G401 (cell line): Measurements from ENCODE around the gene OR52E2. TPM values are rescaled to one million over a fixed set of nuclear protein-coding genes. Genes with fewer than 3 reads are reported as not detected.
"Not testable (repeated sequence)": the region's sequence is repeated elsewhere in the genome, so short reads cannot be mapped to it uniquely, and the experiment has no call there.

ENCODE experiments used
- DNase-seq: peaks from one replicate; pipeline ENCODE4 v3.0.0-alpha.2; 2015; ENCODE audit warnings: low spot score
- in situ Hi-C: cut with HindIII; loops from 2 replicates; pipeline ENCODE4 v1.10.0; 2016; ENCODE audit warnings: low sequenced_read_pairs, mixed read lengths
- total RNA-seq: library from RNA; depleted of rRNA; stranded (reverse); fragments of >200 nt; shearing (Covaris generic); gene quantifications from 2 replicates; pipeline ENCODE4 v1.2.3, GENCODE V29; 2014; rRNA removed

OR52E2 gene
- not detected in 2 replicates for total RNA-seq

DNA sequence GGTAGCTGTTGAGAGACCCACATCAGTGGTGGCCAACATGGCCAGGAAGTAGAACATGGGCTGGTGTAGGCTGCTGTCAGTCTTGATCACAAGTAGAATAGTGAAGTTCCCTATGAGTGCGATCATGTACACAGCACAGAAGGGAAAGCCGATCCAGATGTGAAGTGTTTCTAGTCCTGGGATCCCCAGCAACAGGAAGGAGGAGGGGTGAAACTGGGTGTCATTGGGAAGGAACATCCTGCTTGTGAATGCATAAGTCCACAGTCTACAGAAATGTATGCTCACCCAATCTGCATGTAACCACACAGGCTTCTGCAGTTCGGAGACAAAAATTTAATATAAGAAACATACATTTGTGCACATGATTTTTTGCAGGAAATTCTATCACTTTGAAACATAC, at the start of gene OR52E2:
TSS of gene OR52E2 (minus strand) at position 237 of the 400 bp plus-strand sequence. CDS start at position 237, 0 bp downstream.
- no peak for DNase-seq
- in situ Hi-C loops, result no loop called here

DNA sequence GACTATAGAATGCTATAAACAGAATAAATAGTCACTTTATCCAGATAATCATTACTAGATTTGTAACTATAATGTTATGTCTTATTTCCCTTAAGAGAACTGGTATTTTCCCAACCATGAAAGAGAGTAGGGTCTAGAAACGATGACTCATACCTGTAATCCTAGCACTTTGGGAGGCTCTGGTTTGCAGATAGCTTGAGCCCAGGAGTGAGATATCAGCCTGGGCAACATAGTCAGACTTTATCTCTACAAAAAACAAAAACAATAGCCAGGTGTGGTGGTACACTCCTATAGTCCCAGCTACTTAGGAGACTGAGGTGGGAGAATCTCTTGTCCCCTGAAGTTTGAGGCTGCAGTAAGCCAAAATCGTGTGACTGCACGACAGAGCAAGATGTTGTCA, 47.9 kb upstream of the OR52E2 start:
- in situ Hi-C loops, result no loop called here
- no peak for DNase-seq

DNA sequence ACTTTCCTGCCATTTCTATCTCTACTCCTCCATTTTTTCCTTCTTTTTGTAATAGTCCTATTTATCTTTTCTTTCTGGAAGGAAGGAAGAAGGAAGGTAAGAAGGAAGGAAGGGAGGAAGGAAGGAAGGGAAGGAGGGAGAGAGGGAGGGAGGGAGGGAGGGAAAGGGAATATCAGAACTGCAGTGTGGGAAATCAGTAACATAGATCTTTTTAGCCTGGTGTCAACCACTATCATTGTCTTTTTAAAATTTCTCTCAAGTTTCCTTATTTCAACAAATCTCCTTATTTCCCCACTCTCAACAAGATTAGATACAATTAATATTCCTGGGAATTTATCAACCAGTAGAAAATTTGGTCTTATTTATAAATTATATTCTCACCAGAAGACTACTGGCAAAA, 43.6 kb upstream of the OR52E2 start:
- in situ Hi-C loops, result no loop called here
- no peak for DNase-seq

DNA sequence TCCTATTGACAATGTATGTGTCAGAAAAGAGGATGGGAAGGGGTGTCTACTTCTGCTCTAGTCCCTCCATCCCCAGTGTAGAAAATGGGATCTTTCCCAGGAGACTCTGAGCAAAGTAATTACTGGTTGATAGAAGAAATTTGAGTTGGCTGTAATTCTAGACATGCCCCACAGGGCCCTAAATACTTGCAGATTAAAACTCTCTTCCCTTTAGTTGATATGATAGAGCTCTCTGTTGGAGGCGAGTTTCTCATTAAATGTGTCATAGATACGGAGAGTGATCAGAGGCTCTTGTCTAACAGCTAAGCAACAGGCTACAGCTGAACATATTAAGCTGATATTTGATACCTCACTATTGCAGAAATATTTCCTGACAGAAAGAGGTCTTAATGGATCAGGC, 42.8 kb upstream of the OR52E2 start:
- in situ Hi-C loops, result no loop called here
- DNase-seq, result no peak

DNA sequence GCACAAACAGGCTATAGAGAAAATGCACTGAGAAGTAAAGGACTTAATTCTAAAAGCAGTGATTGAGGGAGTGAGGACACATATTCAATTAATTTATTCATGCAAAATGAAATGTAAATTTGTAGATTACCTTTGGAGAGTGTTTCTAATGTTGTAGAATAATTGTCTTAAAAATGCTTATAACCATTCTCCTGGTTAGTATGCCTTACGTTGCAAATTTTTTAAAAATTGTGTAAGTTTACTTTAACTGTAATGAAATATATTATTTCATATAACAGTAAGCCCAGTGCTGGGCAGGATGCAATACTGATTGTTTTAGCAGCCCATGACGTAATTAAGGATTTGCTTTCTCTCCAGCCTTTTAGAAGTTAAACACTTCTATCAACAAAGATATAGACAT, 36.6 kb upstream of the OR52E2 start:
- in situ Hi-C loops, result no loop called here

DNA sequence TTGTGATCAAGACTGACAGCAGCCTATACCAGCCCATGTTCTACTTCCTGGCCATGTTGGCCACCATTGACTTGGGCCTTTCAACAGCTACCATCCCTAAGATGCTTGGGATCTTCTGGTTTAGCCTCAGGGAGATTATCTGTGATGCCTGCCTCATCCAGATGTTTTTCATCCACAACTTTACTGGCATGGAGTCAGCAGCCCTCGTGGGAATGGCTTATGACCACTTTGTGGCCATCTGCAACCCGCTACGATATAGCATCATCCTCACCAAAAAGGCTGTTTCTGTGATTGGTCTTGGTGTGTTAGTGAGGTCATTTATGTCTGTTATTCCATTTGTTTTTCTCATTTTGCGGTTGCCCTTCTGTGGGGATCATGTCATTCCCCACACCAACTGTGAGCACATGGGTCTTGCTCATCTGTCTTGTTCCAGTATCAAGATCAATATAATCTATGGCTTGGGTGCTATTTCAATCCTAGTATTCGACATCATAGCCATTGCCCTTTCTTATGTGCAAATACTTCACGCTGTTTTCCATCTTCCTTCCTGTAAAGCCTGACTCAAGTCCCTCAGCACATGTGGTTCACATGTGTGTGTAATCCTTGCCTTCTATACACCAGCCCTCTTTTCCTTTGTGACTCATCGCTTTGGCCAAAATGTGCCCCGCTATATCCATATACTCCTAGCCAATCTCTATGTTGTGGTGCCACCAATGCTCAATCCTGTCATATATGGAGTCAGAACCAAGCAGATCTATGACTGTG, 33.6 kb upstream of the OR52E2 start:
- in situ Hi-C loops, result no loop called here
- DNase-seq, result no peak

More for the DNA sequence above, 36.6 kb upstream of the OR52E2 start:
- no peak for DNase-seq

DNA sequence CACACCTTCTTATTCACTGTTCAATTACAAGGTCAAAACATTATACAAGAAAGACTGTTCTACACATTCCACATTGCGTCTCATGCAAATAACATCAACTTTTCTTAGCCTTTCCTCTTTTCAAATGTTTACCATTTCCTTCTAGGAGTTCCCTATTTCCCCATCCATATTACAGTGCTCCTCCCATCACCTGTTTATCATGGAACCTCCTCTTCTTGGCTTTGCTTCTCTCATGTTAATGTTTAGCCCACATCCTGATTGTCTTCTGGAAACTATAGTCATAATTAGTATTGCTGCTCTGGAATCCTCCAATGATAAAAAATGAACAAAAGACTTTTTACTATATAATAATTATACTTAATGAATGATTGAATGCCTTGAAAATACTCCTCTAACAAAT, 31.2 kb upstream of the OR52E2 start:
- in situ Hi-C loops, result no loop called here
- DNase-seq, result no peak

DNA sequence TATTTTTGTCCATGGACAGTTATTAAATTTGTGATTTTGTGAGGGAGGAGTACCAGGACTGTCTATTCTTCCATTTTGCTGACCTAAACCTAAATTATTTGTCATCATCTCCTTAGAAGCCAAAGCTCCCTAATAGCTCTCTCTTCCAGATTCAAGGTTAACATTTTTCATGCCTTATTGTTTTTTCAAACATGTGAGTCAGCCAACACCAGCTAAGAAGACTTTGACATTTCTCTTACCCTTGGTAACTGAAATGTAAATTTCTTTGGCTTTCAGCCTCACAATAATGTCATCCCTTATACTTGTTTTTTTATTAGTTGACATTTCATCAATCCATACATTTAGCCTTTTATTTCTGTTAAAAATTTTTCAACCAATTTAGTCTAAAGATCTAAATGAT, 29.1 kb upstream of the OR52E2 start:
- DNase-seq, result peak; percentile 13
- in situ Hi-C loops, result no loop called here

DNA sequence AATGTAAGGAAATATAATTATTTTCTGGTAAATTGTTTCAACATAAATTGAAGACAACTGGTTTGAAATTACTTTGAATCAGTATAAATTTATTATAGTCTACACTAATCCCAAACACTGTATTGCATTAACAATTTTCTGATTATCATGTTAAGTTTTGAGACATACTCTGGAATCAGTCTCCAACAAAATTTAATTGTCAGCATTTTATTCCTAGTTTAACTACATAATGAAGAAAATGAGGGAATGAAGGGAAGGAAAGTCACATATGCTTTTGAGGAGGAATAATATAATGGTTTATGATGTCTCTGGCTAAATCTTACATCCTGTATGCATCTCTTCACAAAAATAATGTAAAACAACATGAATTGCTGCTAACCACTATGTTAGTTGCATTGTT, 24.2 kb upstream of the OR52E2 start:
- in situ Hi-C loops, result no loop called here

DNA sequence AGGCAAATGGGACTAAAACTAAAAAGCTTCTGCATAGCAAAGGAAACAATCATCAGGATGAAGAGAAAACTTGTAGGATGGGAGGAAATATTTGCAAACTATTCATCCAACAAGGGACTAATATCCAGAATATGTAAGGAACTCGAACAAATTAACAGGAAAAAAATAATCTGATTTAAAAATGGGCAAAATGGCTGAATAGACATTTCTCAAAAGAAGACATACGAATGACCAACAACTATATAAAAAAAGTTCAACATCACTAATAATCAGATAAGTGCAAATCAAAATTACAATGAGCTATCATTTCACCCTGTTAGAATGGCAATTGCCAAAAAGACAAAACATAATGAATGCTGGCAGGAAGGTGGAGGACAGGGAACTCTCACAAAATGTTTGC, 22.0 kb upstream of the OR52E2 start:
- in situ Hi-C loops, result no loop called here
- DNase-seq, result no peak

More for the DNA sequence above, 24.2 kb upstream of the OR52E2 start:
- DNase-seq, result no peak

DNA sequence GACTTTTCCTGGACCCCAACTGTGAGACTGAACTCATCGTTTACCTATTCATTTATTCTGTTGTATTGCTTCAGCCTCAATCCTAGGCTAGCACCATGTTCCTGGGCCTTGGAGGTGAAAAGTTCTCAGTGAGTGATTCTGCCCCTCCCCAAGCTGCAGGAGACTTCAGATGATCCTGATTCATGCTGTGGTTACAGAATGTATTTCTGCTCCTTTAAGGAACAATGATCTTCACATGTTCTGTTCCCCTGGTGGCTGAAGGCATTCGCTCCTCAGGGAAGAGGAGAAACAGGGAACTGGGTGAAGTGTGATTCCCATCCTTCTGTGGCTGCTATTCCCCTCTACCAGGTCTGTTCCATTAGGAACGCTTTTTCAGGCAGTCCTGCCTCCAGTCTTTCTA, 12.4 kb upstream of the OR52E2 start:
- no peak for DNase-seq
- in situ Hi-C loops, result no loop called here

DNA sequence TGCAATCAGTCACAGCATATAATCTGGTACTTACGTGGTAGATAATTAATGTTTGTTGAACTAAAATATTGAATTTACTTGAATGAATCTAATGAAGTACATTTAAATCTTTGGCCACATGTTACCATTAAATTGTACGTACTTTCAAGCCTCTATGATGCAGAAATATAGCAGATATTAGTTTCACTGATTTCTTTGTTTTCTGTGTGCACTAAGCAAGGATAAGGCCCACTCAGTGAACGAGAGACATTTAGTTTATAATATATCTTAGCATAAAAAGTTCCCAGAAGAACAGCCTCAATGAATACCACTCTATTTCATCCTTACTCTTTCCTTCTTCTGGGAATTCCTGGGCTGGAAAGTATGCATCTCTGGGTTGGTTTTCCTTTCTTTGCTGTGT, 9.8 kb upstream of the OR52E2 start, which contains the start of gene OR52E1:
TSS of gene OR52E1 (plus strand) at position 301 of the 400 bp plus-strand sequence.
- in situ Hi-C loops, result no loop called here
- no peak for DNase-seq

DNA sequence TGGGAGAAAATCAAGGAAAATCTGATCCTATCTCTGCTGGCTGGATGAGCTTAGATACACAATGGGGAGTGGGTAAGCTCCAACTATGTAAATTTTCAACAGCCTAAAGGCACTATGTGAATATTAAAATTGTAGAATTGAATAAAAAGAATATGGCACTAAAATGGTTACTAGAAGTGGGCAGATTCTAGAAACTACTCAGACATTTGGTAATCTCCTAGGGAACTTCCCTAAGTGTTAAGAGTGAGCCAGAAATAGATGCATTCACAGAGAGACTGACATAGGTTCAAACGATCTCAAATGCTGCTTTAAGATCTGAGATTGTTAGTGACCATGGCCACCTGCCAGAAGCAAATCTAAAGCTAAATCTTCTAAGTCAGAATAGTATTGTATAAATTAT, 5.6 kb upstream of the OR52E2 start:
- DNase-seq, result no peak
- in situ Hi-C loops, result no loop called here

DNA sequence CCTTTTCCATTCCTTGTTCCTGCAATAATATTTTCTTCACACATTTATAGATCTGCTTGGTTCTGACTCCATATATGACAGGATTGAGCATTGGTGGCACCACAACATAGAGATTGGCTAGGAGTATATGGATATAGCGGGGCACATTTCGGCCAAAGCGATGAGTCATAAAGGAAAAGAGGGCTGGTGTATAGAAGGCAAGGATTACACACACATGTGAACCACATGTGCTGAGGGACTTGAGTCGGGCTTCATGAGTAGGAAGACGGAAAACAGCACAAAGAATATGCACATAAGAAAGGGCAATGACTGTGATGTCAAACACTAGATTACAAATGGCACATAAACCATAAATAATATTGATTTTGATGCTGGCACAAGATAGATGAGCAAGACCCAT, 748 bp downstream of the OR52E2 start:
- DNase-seq, in situ Hi-C loops: not testable (repeated sequence)

DNA sequence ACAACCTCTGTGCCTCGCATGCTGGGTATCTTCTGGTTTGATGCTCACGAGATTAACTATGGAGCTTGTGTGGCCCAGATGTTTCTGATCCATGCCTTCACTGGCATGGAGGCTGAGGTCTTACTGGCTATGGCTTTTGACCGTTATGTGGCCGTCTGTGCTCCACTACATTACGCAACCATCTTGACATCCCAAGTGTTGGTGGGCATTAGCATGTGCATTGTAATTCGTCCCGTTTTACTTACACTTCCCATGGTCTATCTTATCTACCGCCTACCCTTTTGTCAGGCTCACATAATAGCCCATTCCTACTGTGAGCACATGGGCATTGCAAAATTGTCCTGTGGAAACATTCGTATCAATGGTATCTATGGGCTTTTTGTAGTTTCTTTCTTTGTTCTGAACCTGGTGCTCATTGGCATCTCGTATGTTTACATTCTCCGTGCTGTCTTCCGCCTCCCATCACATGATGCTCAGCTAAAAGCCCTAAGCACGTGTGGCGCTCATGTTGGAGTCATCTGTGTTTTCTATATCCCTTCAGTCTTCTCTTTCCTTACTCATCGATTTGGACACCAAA, 12.6 kb downstream of the OR52E2 start:
- DNase-seq, result no peak
- in situ Hi-C loops, result no loop called here

DNA sequence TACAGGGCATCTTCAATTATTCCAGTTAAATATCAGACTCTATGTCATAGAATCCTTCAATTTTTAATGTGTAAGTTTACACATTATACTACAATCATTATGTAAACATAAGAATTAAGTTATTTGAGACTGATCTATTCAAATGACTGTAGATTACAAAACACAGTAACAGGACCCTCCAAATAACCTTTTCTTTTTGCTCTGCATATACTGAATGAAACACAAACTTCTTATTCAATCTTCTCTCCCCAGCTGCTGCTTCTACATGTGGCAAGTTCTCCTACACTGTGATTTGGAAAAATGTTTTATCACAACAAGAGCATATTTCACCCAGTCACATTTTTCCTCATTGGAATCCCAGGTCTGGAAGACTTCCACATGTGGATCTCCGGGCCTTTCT, 13.2 kb downstream of the OR52E2 start, which contains the start of gene OR52J3:
TSS of gene OR52J3 (plus strand) at position 301 of the 400 bp plus-strand sequence. CDS start at position 301, 0 bp downstream.
- in situ Hi-C loops, result no loop called here
- DNase-seq, result no peak

DNA sequence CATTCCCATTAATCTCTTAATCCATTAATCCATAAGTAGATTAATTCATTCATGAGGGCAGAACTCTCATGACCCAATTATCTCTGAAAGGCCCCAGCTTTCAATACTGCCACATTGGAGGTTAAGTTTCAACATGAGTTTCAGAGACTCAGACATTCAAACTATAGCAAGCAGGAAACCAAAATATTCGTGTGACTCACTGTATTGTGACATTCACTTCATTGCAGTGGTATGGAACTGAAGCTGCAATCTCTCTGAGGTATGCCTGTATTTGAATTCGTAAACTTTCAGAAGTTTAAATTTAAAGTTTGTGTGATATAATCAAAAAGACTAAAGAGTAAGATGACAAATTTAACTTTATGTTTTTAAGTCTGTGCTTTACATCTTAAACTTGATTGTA, 16.0 kb downstream of the OR52E2 start:
- in situ Hi-C loops, result no loop called here
- DNase-seq, result no peak

DNA sequence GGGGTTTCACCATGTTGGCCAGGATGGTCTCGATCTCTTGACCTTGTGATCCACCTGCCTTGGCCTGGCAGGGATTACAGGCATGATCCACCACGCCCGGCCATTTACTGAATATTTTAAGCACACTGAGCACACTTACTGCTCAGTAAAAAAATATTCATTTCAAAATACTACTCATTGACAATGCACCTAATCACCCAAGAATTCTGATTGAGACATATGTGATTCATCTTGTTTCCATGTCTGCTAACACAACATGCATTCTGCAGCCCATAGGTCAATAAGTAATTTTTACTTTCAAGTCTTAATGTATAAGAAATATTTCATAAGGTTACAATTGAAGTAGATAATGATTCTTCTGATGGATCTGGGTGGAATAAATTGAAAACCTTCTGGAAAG, 17.3 kb downstream of the OR52E2 start:
- in situ Hi-C loops, result no loop called here
- DNase-seq, result no peak

DNA sequence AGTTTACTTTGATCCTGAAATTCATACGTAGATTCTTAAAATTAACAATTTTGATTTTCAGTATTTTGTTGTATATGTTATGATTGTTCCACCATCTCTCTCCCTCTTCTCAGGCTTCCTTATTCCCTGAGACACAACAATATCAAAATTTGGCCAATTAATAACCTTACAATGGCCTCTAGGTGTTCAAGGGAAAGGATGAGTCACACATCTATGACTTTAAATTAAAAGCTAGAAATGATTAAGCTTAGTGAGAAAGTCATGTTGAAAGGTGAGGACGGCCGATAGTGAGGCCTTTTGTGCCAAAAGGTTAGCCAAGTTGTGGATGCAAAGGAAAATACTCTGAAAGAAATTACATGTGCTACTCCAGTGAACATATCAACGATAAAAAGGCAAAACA, 18.6 kb downstream of the OR52E2 start:
- no peak for DNase-seq
- in situ Hi-C loops, result no loop called here

DNA sequence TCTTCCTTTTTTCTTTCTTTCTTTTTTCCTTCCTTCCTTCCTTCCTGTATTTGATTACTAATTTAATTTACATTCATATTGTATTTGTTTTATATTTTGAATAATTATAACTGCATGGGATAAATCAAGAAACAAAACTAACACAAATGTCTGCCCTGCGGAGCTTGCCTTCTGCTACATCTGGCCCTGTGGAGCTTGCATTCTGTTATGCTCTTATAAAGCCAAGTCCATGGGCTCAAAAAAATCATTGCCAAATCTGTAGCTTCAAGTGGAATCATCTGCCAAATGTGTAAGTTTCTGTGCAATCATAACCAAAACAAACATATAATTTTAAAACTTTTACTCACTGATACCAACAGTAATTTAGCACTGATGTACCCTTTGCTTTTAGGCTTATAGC, 21.1 kb downstream of the OR52E2 start:
- peak; percentile 93 for DNase-seq
- in situ Hi-C loops, result no loop called here

DNA sequence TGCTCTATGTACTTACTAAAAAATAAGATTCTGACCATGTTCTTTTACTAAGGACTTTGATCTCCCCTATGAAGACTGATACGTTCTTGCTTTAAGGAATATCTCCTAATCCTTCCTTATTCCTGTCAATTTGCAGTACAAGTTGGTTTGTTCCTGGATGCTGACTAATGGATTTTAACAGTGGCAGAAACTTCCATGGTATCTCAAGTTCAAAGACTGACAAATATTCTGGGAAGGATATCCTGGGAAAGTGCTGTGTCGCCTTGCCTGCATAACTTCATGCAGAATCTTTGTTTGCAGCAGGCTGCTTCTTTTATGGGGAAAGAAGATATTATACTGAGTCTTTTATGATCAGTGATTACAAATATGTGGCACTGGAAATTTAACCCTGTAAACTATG, 21.5 kb downstream of the OR52E2 start:
- DNase-seq, result peak; percentile 68
- in situ Hi-C loops, result no loop called here
